Activated naive CD4-positive, alpha-beta T cell treated with anti-CD3 and anti-CD28 coated beads, Interleukin-2, amount 50 U/mL, for 72 hours (primary cell): ENCODE data around the gene ARRB1. TPM values are rescaled to one million over a fixed set of nuclear protein-coding genes. Genes with fewer than 3 reads are reported as not detected.
"Not testable (repeated sequence)": the region's sequence is repeated elsewhere in the genome, so short reads cannot be mapped to it uniquely, and the experiment has no call there.

Experiments
- ATAC-seq, 2 donors: fragments of 150-1000 bp; cut with Tn5 transposase; 2 replicates each; pipeline ENCODE4 v1.10.0; 2021; ENCODE audit warnings: mild to moderate bottlenecking in 2 of 2, moderate library complexity in 2 of 2
- DNase-seq, 2 donors: peaks; one replicate each; pipeline ENCODE4 v3.0.0; 2021 to 2022; ENCODE audit warnings: low spot score in 2 of 2
- H3K27ac Mint-ChIP-seq, 2 donors: one replicate each; pipeline ENCODE4 v1.8.0; 2022; ENCODE audit warnings: mild to moderate bottlenecking in 2 of 2, mixed read lengths in 2 of 2
- H3K36me3 Mint-ChIP-seq, 2 donors: one replicate each; pipeline ENCODE4 v1.8.0; 2022; ENCODE audit warnings: mixed read lengths in 2 of 2
- H3K9me3 Mint-ChIP-seq, 2 donors: one replicate each; pipeline ENCODE4 v1.8.0; 2022; ENCODE audit warnings: mixed read lengths in 2 of 2
- total RNA-seq, 2 donors: library from RNA; stranded (reverse); gene quantifications; one replicate each; pipeline ENCODE4 v1.2.3, GENCODE V29; 2022

Gene ARRB1
- total RNA-seq, 2 donors from 2014 or later, result 11.5 to 28.9 TPM

GRCh38 chr11:75320046-75320618, 31.3 kb downstream of the ARRB1 start:
- H3K36me3 Mint-ChIP-seq, result no peaks in the 10 kb centered on the region
- ATAC-seq (no peak), DNase-seq (no peak)
- no peaks in the 10 kb centered on the region for H3K9me3 Mint-ChIP-seq
- peak overlapping the region in 1 of 2 donors; percentile 50 for H3K27ac Mint-ChIP-seq

GRCh38 chr11:75319035-75319877, 32.2 kb downstream of the ARRB1 start:
- peak overlapping the region in 1 of 2 donors; percentile 44 for H3K27ac Mint-ChIP-seq
- no peaks in the 10 kb centered on the region for H3K9me3 Mint-ChIP-seq
- H3K36me3 Mint-ChIP-seq, result no peaks in the 10 kb centered on the region
- no peak for ATAC-seq
- no peak for DNase-seq

- DNase-seq, result no peak
- peak overlapping the region in 1 of 2 donors; percentile 55 for H3K27ac Mint-ChIP-seq
- no peak for ATAC-seq
- H3K9me3 Mint-ChIP-seq, result no peaks in the 10 kb centered on the region
- no peaks in the 10 kb centered on the region for H3K36me3 Mint-ChIP-seq
Observed at GRCh38 chr11:75317446-75318122, 33.9 kb downstream of the ARRB1 start.

- ATAC-seq, result no peak
- Mint-ChIP-seq H3K27ac (no peak overlapping the region), H3K36me3 (no peaks in the 10 kb centered on the region)
Observed at GRCh38 chr11:75315439-75315805, 36.0 kb downstream of the ARRB1 start.

GRCh38 chr11:75314771-75315438, 36.6 kb downstream of the ARRB1 start:
- Mint-ChIP-seq H3K27ac (peak overlapping the region in 1 of 2 donors; percentile 9), H3K36me3 (no peaks in the 10 kb centered on the region), H3K9me3 (no peaks in the 10 kb centered on the region)
- no peak for DNase-seq
- ATAC-seq, result no peak

More at GRCh38 chr11:75315439-75315805, 36.0 kb downstream of the ARRB1 start:
- DNase-seq, result no peak
- no peaks in the 10 kb centered on the region for H3K9me3 Mint-ChIP-seq

- H3K9me3 Mint-ChIP-seq, result no peaks in the 10 kb centered on the region
- H3K27ac Mint-ChIP-seq, result no peak overlapping the region
- DNase-seq (no peak), ATAC-seq (no peak)
- H3K36me3 Mint-ChIP-seq, result no peaks in the 10 kb centered on the region
Observed at GRCh38 chr11:75313513-75314272, 37.8 kb downstream of the ARRB1 start.

- DNase-seq, result no peak
- peak overlapping the region in 1 of 2 donors; percentile 70 for H3K27ac Mint-ChIP-seq
- ATAC-seq, result no peak
- H3K9me3 Mint-ChIP-seq, result no peaks in the 10 kb centered on the region
- H3K36me3 Mint-ChIP-seq, result no peaks in the 10 kb centered on the region
Observed at GRCh38 chr11:75312346-75312745, 39.1 kb downstream of the ARRB1 start.

- ATAC-seq, result no peak
- Mint-ChIP-seq H3K9me3 (no peaks in the 10 kb centered on the region), H3K36me3 (no peaks in the 10 kb centered on the region), H3K27ac (peak overlapping the region in 1 of 2 donors; percentile 70)
- DNase-seq, result no peak
Observed at GRCh38 chr11:75311858-75312288, 39.6 kb downstream of the ARRB1 start.

- Mint-ChIP-seq H3K9me3 (no peaks in the 10 kb centered on the region), H3K36me3 (no peaks in the 10 kb centered on the region), H3K27ac (no peak overlapping the region)
- no peak for DNase-seq
- no peak for ATAC-seq
Observed at GRCh38 chr11:75308986-75309385, 42.5 kb downstream of the ARRB1 start.

- peak overlapping the region in 1 of 2 donors; percentile 58 for H3K27ac Mint-ChIP-seq
- DNase-seq (no peak), ATAC-seq (no peak)
- H3K9me3 Mint-ChIP-seq, result no peaks in the 10 kb centered on the region
- no peaks in the 10 kb centered on the region for H3K36me3 Mint-ChIP-seq
Observed at GRCh38 chr11:75308116-75308515, 43.3 kb downstream of the ARRB1 start.

- no peak for DNase-seq
- no peak for ATAC-seq
- no peaks in the 10 kb centered on the region for H3K36me3 Mint-ChIP-seq
- H3K27ac Mint-ChIP-seq, result peak overlapping the region; percentile 39 to 58
- H3K9me3 Mint-ChIP-seq, result no peaks in the 10 kb centered on the region
Observed at GRCh38 chr11:75307058-75307457, 44.4 kb downstream of the ARRB1 start.

- no peaks in the 10 kb centered on the region for H3K9me3 Mint-ChIP-seq
- DNase-seq (no peak), ATAC-seq (no peak)
- peak overlapping the region in 1 of 2 donors; percentile 58 for H3K27ac Mint-ChIP-seq
- H3K36me3 Mint-ChIP-seq, result no peaks in the 10 kb centered on the region
Observed at GRCh38 chr11:75306529-75306928, 44.9 kb downstream of the ARRB1 start.

GRCh38 chr11:75305993-75306392, 45.5 kb downstream of the ARRB1 start:
- H3K9me3 Mint-ChIP-seq, result no peaks in the 10 kb centered on the region
- DNase-seq (no peak), ATAC-seq (no peak)

GRCh38 chr11:75305452-75305851, 46.0 kb downstream of the ARRB1 start:
- Mint-ChIP-seq H3K36me3 (no peaks in the 10 kb centered on the region), H3K27ac (no peak overlapping the region), H3K9me3 (no peaks in the 10 kb centered on the region)
- ATAC-seq (no peak), DNase-seq (no peak)

More at GRCh38 chr11:75305993-75306392, 45.5 kb downstream of the ARRB1 start:
- no peaks in the 10 kb centered on the region for H3K36me3 Mint-ChIP-seq
- H3K27ac Mint-ChIP-seq, result peak overlapping the region; percentile 38 to 58

- DNase-seq, result not testable (repeated sequence)
Observed at GRCh38 chr11:75304941-75305340, 46.5 kb downstream of the ARRB1 start.

GRCh38 chr11:75303544-75304224, 47.8 kb downstream of the ARRB1 start:
- Mint-ChIP-seq H3K27ac (peak overlapping the region; percentile 31 to 58), H3K36me3 (no peaks in the 10 kb centered on the region), H3K9me3 (no peaks in the 10 kb centered on the region)
- DNase-seq (no peak), ATAC-seq (no peak)

More at GRCh38 chr11:75304941-75305340, 46.5 kb downstream of the ARRB1 start:
- H3K27ac Mint-ChIP-seq, ATAC-seq, H3K9me3 Mint-ChIP-seq, H3K36me3 Mint-ChIP-seq: not testable (repeated sequence)
